Hepatocyte (in vitro differentiated cells): ENCODE data around the gene DNAJB11.

Source experiments
- EZH2 ChIP-seq: fragments of 200-600 bp; sonication (generic); IDR thresholded peaks from 2 replicates; pipeline ENCODE4 v1.6.1; 2016; ENCODE audit warnings: antibody characterized with exemption, mild to moderate bottlenecking, borderline replicate concordance
- EZH2phosphoT487 ChIP-seq: fragments of 200-600 bp; sonication (generic); IDR thresholded peaks from one replicate; pipeline ENCODE4 v1.6.1; 2018; ENCODE audit warnings: antibody characterized with exemption, mild to moderate bottlenecking, low read depth, moderate library complexity; ENCODE audit not compliant: unreplicated experiment, severe bottlenecking
- TF ChIP-seq, protein P1 (sequence below): fragments of 200-600 bp; sonication (generic); IDR thresholded peaks from 2 replicates; pipeline ENCODE4 v1.5.1; 2016; ENCODE audit warnings: antibody characterized with exemption, mild to moderate bottlenecking; ENCODE audit not compliant: poor library complexity

DNA sequence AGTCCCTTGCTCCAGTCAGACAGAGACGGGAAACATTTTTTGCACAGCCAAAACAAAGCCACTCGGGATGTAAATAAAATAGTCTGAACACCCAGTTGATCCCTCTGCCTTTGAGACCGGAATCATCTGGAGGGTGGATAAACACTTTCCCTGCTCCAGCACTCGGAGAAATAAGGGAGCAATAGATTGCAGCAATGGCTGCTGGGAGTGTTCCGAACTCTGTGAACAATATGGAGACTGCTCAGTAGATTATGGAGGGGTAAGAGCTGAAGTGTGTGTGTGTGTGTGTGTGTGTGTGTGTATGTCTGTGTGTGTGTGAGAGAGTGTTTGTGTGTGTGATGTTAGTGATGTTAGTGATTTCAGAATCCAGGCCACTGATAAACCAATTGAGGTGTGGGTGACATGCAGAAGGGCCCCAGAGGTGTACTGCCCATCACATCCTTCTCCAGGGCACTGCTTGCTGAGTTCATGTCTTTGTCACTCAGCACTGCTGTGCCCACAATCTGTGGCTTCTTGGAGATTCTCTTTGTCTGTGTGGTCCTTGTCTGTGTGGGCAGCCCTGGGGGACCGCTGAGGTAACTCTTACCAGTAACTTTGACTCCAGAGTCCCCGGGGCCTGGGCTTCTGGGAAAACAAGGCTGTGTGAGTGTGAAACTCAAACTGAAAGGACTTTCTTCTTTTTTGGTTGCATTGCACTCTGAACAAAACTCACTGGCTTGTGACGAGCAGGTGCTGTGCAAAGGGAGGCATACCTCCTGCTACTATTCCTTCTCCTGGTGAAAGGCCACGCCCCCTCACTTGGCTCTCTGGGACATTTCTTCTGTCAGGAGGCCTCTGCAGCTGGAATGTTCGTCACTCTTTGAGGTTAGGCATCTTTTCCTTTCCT lies 49.3 kb upstream of the DNAJB11 start:
- TF ChIP-seq, protein P1, sequence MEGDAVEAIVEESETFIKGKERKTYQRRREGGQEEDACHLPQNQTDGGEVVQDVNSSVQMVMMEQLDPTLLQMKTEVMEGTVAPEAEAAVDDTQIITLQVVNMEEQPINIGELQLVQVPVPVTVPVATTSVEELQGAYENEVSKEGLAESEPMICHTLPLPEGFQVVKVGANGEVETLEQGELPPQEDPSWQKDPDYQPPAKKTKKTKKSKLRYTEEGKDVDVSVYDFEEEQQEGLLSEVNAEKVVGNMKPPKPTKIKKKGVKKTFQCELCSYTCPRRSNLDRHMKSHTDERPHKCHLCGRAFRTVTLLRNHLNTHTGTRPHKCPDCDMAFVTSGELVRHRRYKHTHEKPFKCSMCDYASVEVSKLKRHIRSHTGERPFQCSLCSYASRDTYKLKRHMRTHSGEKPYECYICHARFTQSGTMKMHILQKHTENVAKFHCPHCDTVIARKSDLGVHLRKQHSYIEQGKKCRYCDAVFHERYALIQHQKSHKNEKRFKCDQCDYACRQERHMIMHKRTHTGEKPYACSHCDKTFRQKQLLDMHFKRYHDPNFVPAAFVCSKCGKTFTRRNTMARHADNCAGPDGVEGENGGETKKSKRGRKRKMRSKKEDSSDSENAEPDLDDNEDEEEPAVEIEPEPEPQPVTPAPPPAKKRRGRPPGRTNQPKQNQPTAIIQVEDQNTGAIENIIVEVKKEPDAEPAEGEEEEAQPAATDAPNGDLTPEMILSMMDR: no peak
- TF ChIP-seq EZH2phosphoT487 (no peak), EZH2 (no peak)
